ENCODE measurements around the gene STXBP5L. TPM values are rescaled to one million over a fixed set of nuclear protein-coding genes. Genes with fewer than 3 reads are reported as not detected.
"Not testable (repeated sequence)": the region's sequence is repeated elsewhere in the genome, so short reads cannot be mapped to it uniquely, and the experiment has no call there.

STXBP5L gene
- total RNA-seq, 2 donors from 2014 or later = not detected

GRCh38 chr3:121202573-121202972 is 294.6 kb downstream of the STXBP5L start:
- peaks cover 26% of the 10 kb centered on the region for H3K9me3 Mint-ChIP-seq
- no peak overlapping the region for H3K27ac Mint-ChIP-seq
- H3K4me1 Mint-ChIP-seq (ENCODE audit: low read depth in 2 of 2) = no peaks in the 10 kb centered on the region
- H3K36me3 Mint-ChIP-seq = peaks cover 5% of the 10 kb centered on the region
- no peaks in the 10 kb centered on the region for H3K27me3 Mint-ChIP-seq
- H3K4me3 Mint-ChIP-seq = no peak overlapping the region
- ATAC-seq (no peak), DNase-seq (ENCODE audit: low spot score) (no peak)

- H3K27ac Mint-ChIP-seq = no peak overlapping the region
- peaks cover 7% of the 10 kb centered on the region for H3K9me3 Mint-ChIP-seq
- no peaks in the 10 kb centered on the region for H3K27me3 Mint-ChIP-seq
- H3K36me3 Mint-ChIP-seq = no peaks in the 10 kb centered on the region
- H3K4me3 Mint-ChIP-seq = no peak overlapping the region
- H3K4me1 Mint-ChIP-seq (ENCODE audit: low read depth in 2 of 2) = no peaks in the 10 kb centered on the region
- ATAC-seq (no peak), DNase-seq (ENCODE audit: low spot score) (no peak)
Measured at GRCh38 chr3:121223116-121223515, 315.1 kb downstream of the STXBP5L start.

GRCh38 chr3:121228971-121229370 is 321.0 kb downstream of the STXBP5L start:
- no peak for ATAC-seq
- DNase-seq (ENCODE audit: low spot score) = no peak
- H3K9me3 Mint-ChIP-seq = peaks cover 7% of the 10 kb centered on the region
- H3K4me1 Mint-ChIP-seq (ENCODE audit: low read depth in 2 of 2) = no peaks in the 10 kb centered on the region
- H3K36me3 Mint-ChIP-seq = no peaks in the 10 kb centered on the region
- H3K27ac Mint-ChIP-seq = no peak overlapping the region
- no peak overlapping the region for H3K4me3 Mint-ChIP-seq
- H3K27me3 Mint-ChIP-seq = no peaks in the 10 kb centered on the region

- ATAC-seq; H3K4me3 Mint-ChIP-seq; H3K9me3 Mint-ChIP-seq; DNase-seq (ENCODE audit: low spot score); H3K27me3 Mint-ChIP-seq; H3K4me1 Mint-ChIP-seq (ENCODE audit: low read depth in 2 of 2); H3K27ac Mint-ChIP-seq; H3K36me3 Mint-ChIP-seq: not testable (repeated sequence)
Measured at GRCh38 chr3:121230194-121230593, 322.2 kb downstream of the STXBP5L start.

- no peaks in the 10 kb centered on the region for H3K27me3 Mint-ChIP-seq
- no peaks in the 10 kb centered on the region for H3K9me3 Mint-ChIP-seq
- H3K36me3 Mint-ChIP-seq = no peaks in the 10 kb centered on the region
- no peak overlapping the region for H3K27ac Mint-ChIP-seq
- no peak for ATAC-seq
- no peak for DNase-seq (ENCODE audit: low spot score)
- H3K4me1 Mint-ChIP-seq (ENCODE audit: low read depth in 2 of 2) = no peaks in the 10 kb centered on the region
- no peak overlapping the region for H3K4me3 Mint-ChIP-seq
Measured at GRCh38 chr3:121231872-121232271, 323.9 kb downstream of the STXBP5L start.

- ATAC-seq = no peak
- no peak overlapping the region for H3K4me3 Mint-ChIP-seq
- no peaks in the 10 kb centered on the region for H3K4me1 Mint-ChIP-seq (ENCODE audit: low read depth in 2 of 2)
- H3K36me3 Mint-ChIP-seq = no peaks in the 10 kb centered on the region
- peaks cover 2% of the 10 kb centered on the region for H3K9me3 Mint-ChIP-seq
- H3K27me3 Mint-ChIP-seq = no peaks in the 10 kb centered on the region
- no peak overlapping the region for H3K27ac Mint-ChIP-seq
- DNase-seq (ENCODE audit: low spot score) = no peak
Measured at GRCh38 chr3:121232309-121233225, 324.6 kb downstream of the STXBP5L start.

GRCh38 chr3:121243208-121243607 is 335.2 kb downstream of the STXBP5L start:
- Mint-ChIP-seq H3K27me3 (no peaks in the 10 kb centered on the region), H3K9me3 (peaks cover 10% of the 10 kb centered on the region), H3K4me3 (no peak overlapping the region), H3K27ac (no peak overlapping the region), H3K36me3 (no peaks in the 10 kb centered on the region), H3K4me1 (ENCODE audit: low read depth in 2 of 2) (no peaks in the 10 kb centered on the region)
- ATAC-seq = no peak
- no peak for DNase-seq (ENCODE audit: low spot score)

- ATAC-seq = no peak
- no peaks in the 10 kb centered on the region for H3K4me1 Mint-ChIP-seq (ENCODE audit: low read depth in 2 of 2)
- no peaks in the 10 kb centered on the region for H3K27me3 Mint-ChIP-seq
- no peak overlapping the region for H3K27ac Mint-ChIP-seq
- H3K4me3 Mint-ChIP-seq = no peak overlapping the region
- no peaks in the 10 kb centered on the region for H3K36me3 Mint-ChIP-seq
- H3K9me3 Mint-ChIP-seq = peaks cover 9% of the 10 kb centered on the region
- no peak for DNase-seq (ENCODE audit: low spot score)
Measured at GRCh38 chr3:121252676-121253075, 344.7 kb downstream of the STXBP5L start.

GRCh38 chr3:121269389-121269788 is 361.4 kb downstream of the STXBP5L start:
- Mint-ChIP-seq H3K27ac (no peak overlapping the region), H3K36me3 (no peaks in the 10 kb centered on the region), H3K9me3 (peaks cover 20% of the 10 kb centered on the region), H3K4me1 (ENCODE audit: low read depth in 2 of 2) (no peaks in the 10 kb centered on the region), H3K27me3 (no peaks in the 10 kb centered on the region), H3K4me3 (no peak overlapping the region)
- DNase-seq (ENCODE audit: low spot score) (no peak), ATAC-seq (no peak)

- Mint-ChIP-seq H3K36me3 (no peaks in the 10 kb centered on the region), H3K27ac (no peak overlapping the region), H3K4me3 (no peak overlapping the region), H3K4me1 (ENCODE audit: low read depth in 2 of 2) (no peaks in the 10 kb centered on the region), H3K9me3 (peaks cover 20% of the 10 kb centered on the region), H3K27me3 (no peaks in the 10 kb centered on the region)
- no peak for ATAC-seq
- DNase-seq (ENCODE audit: low spot score) = no peak
Measured at GRCh38 chr3:121274411-121274810, 366.4 kb downstream of the STXBP5L start.

GRCh38 chr3:121295452-121295851 is 387.4 kb downstream of the STXBP5L start:
- no peaks in the 10 kb centered on the region for H3K4me1 Mint-ChIP-seq (ENCODE audit: low read depth in 2 of 2)
- H3K27me3 Mint-ChIP-seq = no peaks in the 10 kb centered on the region
- ATAC-seq = no peak
- H3K4me3 Mint-ChIP-seq = no peak overlapping the region
- H3K27ac Mint-ChIP-seq = no peak overlapping the region
- H3K9me3 Mint-ChIP-seq = peaks cover 19% of the 10 kb centered on the region
- no peaks in the 10 kb centered on the region for H3K36me3 Mint-ChIP-seq
- DNase-seq (ENCODE audit: low spot score) = no peak

GRCh38 chr3:121295979-121296378 is 388.0 kb downstream of the STXBP5L start:
- ATAC-seq (no peak), DNase-seq (ENCODE audit: low spot score) (no peak)
- H3K4me3 Mint-ChIP-seq = no peak overlapping the region
- no peaks in the 10 kb centered on the region for H3K27me3 Mint-ChIP-seq
- no peaks in the 10 kb centered on the region for H3K4me1 Mint-ChIP-seq (ENCODE audit: low read depth in 2 of 2)
- no peak overlapping the region for H3K27ac Mint-ChIP-seq
- H3K36me3 Mint-ChIP-seq = no peaks in the 10 kb centered on the region
- peaks cover 21% of the 10 kb centered on the region for H3K9me3 Mint-ChIP-seq

- H3K9me3 Mint-ChIP-seq = peaks cover 4% of the 10 kb centered on the region
- no peaks in the 10 kb centered on the region for H3K27me3 Mint-ChIP-seq
- H3K4me1 Mint-ChIP-seq (ENCODE audit: low read depth in 2 of 2) = no peaks in the 10 kb centered on the region
- no peak for ATAC-seq
- no peak overlapping the region for H3K27ac Mint-ChIP-seq
- no peak overlapping the region for H3K4me3 Mint-ChIP-seq
- no peak for DNase-seq (ENCODE audit: low spot score)
- H3K36me3 Mint-ChIP-seq = no peaks in the 10 kb centered on the region
Measured at GRCh38 chr3:121324320-121324719, 416.3 kb downstream of the STXBP5L start.

- DNase-seq (ENCODE audit: low spot score) = no peak
- no peak overlapping the region for H3K27ac Mint-ChIP-seq
- no peak for ATAC-seq
Measured at GRCh38 chr3:121330118-121330517, 422.1 kb downstream of the STXBP5L start.

GRCh38 chr3:121330634-121331033 is 422.6 kb downstream of the STXBP5L start:
- DNase-seq (ENCODE audit: low spot score) = no peak
- Mint-ChIP-seq H3K27ac (no peak overlapping the region), H3K4me3 (no peak overlapping the region), H3K36me3 (no peaks in the 10 kb centered on the region), H3K4me1 (ENCODE audit: low read depth in 2 of 2) (no peaks in the 10 kb centered on the region), H3K9me3 (peaks cover 11% of the 10 kb centered on the region), H3K27me3 (no peaks in the 10 kb centered on the region)
- peak in 1 of 2 donors; percentile 27 for ATAC-seq

More at GRCh38 chr3:121330118-121330517, 422.1 kb downstream of the STXBP5L start:
- Mint-ChIP-seq H3K27me3 (no peaks in the 10 kb centered on the region), H3K4me1 (ENCODE audit: low read depth in 2 of 2) (no peaks in the 10 kb centered on the region), H3K36me3 (no peaks in the 10 kb centered on the region), H3K4me3 (no peak overlapping the region), H3K9me3 (peaks cover 11% of the 10 kb centered on the region)

All from natural killer cell treated with Interleukin-12 subunit alpha and Interleukin-12 subunit beta and Interleukin-15 and Interleukin-18, amount 100 ng/mL, for 72 hours (primary cell).